GM23248 (cell line): ENCODE data around the gene SEMA4D. TPM values are rescaled to one million over a fixed set of nuclear protein-coding genes. Genes with fewer than 3 reads are reported as not detected.

Experiments
- DNase-seq: peaks from one replicate; pipeline ENCODE4 v3.0.0-alpha.2; 2015
- H2AFZ ChIP-seq: fragments of 200-600 bp; sonication (generic); 2 replicates; pipeline ENCODE4 v1.6.1; 2016; ENCODE audit warnings: antibody characterized with exemption
- H3F3A ChIP-seq: fragments of 200-600 bp; sonication (generic); 2 replicates; pipeline ENCODE4 v1.6.1; 2016; ENCODE audit warnings: mild to moderate bottlenecking, antibody characterized with exemption, mixed run types; ENCODE audit not compliant: insufficient read depth
- H3K27ac ChIP-seq: fragments of 200-600 bp; sonication (generic); 2 replicates; pipeline ENCODE4 v1.5.1; 2016; ENCODE audit warnings: mild to moderate bottlenecking
- H3K27me3 ChIP-seq: fragments of 200-600 bp; sonication (generic); replicated peaks from 2 replicates; pipeline ENCODE4 v1.6.1; 2016; ENCODE audit warnings: mild to moderate bottlenecking; ENCODE audit not compliant: insufficient read depth
- H3K36me3 ChIP-seq: fragments of 200-600 bp; sonication (generic); 2 replicates; pipeline ENCODE4 v1.6.1; 2016; ENCODE audit warnings: low read depth, mild to moderate bottlenecking
- H3K4me1 ChIP-seq: fragments of 200-600 bp; sonication (generic); 2 replicates; pipeline ENCODE4 v1.6.1; 2016; ENCODE audit warnings: mild to moderate bottlenecking; ENCODE audit not compliant: insufficient read depth
- H3K4me2 ChIP-seq: fragments of 200-600 bp; sonication (generic); one replicate; pipeline ENCODE4 v1.6.1; 2016; ENCODE audit warnings: mild to moderate bottlenecking; ENCODE audit not compliant: unreplicated experiment
- H3K4me3 ChIP-seq: fragments of 200-600 bp; sonication (generic); 2 replicates; pipeline ENCODE4 v1.5.1; 2016; ENCODE audit warnings: mild to moderate bottlenecking
- H3K79me2 ChIP-seq: fragments of 200-600 bp; sonication (generic); 2 replicates; pipeline ENCODE4 v1.6.1; 2016; ENCODE audit warnings: mild to moderate bottlenecking; ENCODE audit not compliant: insufficient read depth
- H3K9ac ChIP-seq: fragments of 200-600 bp; sonication (generic); 2 replicates; pipeline ENCODE4 v1.6.1; 2016; ENCODE audit warnings: mild to moderate bottlenecking
- H3K9me2 ChIP-seq: fragments of 200-600 bp; sonication (generic); 2 replicates; pipeline ENCODE4 v1.6.1; 2016; ENCODE audit warnings: mixed run types, mild to moderate bottlenecking, moderate library complexity; ENCODE audit not compliant: insufficient read depth
- H3K9me3 ChIP-seq: fragments of 200-600 bp; sonication (generic); one replicate; pipeline ENCODE4 v1.6.1; 2017; ENCODE audit warnings: low read depth
- H4K20me1 ChIP-seq: fragments of 200-600 bp; sonication (generic); 2 replicates; pipeline ENCODE4 v1.6.0; 2016; ENCODE audit not compliant: insufficient read depth
- EZH2 ChIP-seq: fragments of 200-600 bp; sonication (generic); IDR thresholded peaks from 2 replicates; pipeline ENCODE4 v1.6.1; 2018; ENCODE audit warnings: antibody characterized with exemption, mild to moderate bottlenecking; ENCODE audit not compliant: insufficient read depth, poor library complexity, severe bottlenecking
- EZH2phosphoT487 ChIP-seq: fragments of 200-600 bp; sonication (generic); IDR thresholded peaks from 2 replicates; pipeline ENCODE4 v1.6.1; 2018; ENCODE audit warnings: antibody characterized with exemption, moderate library complexity, mild to moderate bottlenecking, low read depth; ENCODE audit not compliant: insufficient read depth
- WGBS, 2 experiments: methylation state at CpG; one replicate each; pipeline ENCODE4 v1.1.6; 2015 to 2017; ENCODE audit warnings: low lambda C conversion rate in 2 of 2, low coverage in 1 of 2; ENCODE audit errors: missing lambda C conversion rate in 2 of 2; 5-methylcytosine and 5-hydroxymethylcytosine counted together
- in situ Hi-C: fragments of 300-500 bp; cut with MboI; formaldehyde crosslinking; loops from 2 replicates; pipeline ENCODE4 v1.15.0; 2020
- polyA plus RNA-seq: library from polyadenylated mRNA; unstranded; fragments of >200 nt; fragmentation: Nextera tagmentation; extraction: Ambion mirVana; gene quantifications from 2 replicates; pipeline ENCODE4 v1.2.1, GENCODE V29; 2016
- total RNA-seq: library from RNA; depleted of rRNA; stranded (reverse); fragments of >200 nt; shearing (Covaris generic); gene quantifications from 2 replicates; pipeline ENCODE4 v1.2.3, GENCODE V29; 2014

The SEMA4D gene
- total and polyA plus RNA-seq, 2 experiments from 2014 or later: 0.11 TPM

DNA sequence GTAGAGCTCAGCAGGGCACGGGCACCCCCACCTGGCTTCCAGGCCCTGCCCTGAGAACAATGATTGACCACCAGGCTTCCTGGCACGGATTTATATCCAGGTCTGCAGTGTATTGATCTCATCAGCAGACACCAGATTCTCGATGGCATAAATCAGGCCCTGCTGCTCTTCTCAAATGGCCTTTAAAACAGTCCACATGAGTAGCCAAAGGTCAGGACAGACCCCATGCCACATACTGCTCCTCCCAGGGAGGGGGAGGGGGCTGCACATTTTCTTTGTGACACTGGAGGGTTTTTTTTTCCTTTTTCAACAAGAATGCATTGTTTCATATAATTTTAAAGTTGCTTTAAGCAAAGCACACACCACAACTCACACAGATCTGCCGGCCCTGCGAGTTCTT is 85.4 kb downstream of the SEMA4D start:
- H3F3A ChIP-seq: no peaks in the 10 kb centered on the region
- no peaks in the 10 kb centered on the region for H4K20me1 ChIP-seq
- H3K9me2 ChIP-seq: no peaks in the 10 kb centered on the region
- H3K27me3 ChIP-seq: no peaks in the 10 kb centered on the region
- no peak overlapping the region for H3K4me2 ChIP-seq
- H3K9me3 ChIP-seq: no peaks in the 10 kb centered on the region
- TF ChIP-seq EZH2: no peak
- TF ChIP-seq EZH2phosphoT487: no peak
- in situ Hi-C loops: no loop called here
- H3K9ac ChIP-seq: no peak overlapping the region
- no peak overlapping the region for H3K4me3 ChIP-seq
- no peak overlapping the region for H2AFZ ChIP-seq
- WGBS, 2 experiments: 72 to 73% methylated on average over 5 of the region's 5 CpGs
- H3K79me2 ChIP-seq: no peaks in the 10 kb centered on the region
- no peaks in the 10 kb centered on the region for H3K36me3 ChIP-seq
- no peak overlapping the region for H3K27ac ChIP-seq
- no peak for DNase-seq
- no peaks in the 10 kb centered on the region for H3K4me1 ChIP-seq

DNA sequence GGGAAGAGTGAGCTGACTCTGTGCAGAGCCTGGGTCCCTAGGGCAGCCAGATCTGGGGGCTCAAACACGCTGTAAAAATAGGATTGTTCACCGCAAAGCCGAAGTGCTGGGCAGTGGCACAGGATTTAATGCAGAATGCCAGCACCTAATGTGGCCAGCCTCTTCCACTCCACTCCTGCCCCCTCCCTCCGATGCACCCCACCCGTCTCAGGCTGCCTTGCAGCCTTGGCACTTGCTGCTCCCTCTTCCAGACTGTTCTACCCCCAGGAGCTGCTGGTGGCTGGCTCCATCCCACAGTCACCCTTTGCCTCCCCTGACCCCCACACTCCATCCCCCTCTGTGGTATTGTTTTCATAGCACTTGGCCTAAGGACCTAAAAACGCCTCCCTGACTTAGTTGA is 86.2 kb downstream of the SEMA4D start:
- 61 to 77% methylated on average over 6 of the region's 6 CpGs for WGBS, 2 experiments
- no peaks in the 10 kb centered on the region for H3K9me3 ChIP-seq
- no peaks in the 10 kb centered on the region for H3F3A ChIP-seq
- no peak overlapping the region for H3K4me2 ChIP-seq
- no peaks in the 10 kb centered on the region for H3K27me3 ChIP-seq
- H4K20me1 ChIP-seq: no peaks in the 10 kb centered on the region
- H3K4me3 ChIP-seq: no peak overlapping the region
- no peak overlapping the region for H3K9ac ChIP-seq
- no peaks in the 10 kb centered on the region for H3K79me2 ChIP-seq
- DNase-seq: no peak
- H3K9me2 ChIP-seq: no peaks in the 10 kb centered on the region
- no peak for TF ChIP-seq EZH2
- TF ChIP-seq EZH2phosphoT487: no peak
- H3K4me1 ChIP-seq: no peaks in the 10 kb centered on the region
- in situ Hi-C loops: no loop called here
- no peaks in the 10 kb centered on the region for H3K36me3 ChIP-seq
- H3K27ac ChIP-seq: no peak overlapping the region
- no peak overlapping the region for H2AFZ ChIP-seq

DNA sequence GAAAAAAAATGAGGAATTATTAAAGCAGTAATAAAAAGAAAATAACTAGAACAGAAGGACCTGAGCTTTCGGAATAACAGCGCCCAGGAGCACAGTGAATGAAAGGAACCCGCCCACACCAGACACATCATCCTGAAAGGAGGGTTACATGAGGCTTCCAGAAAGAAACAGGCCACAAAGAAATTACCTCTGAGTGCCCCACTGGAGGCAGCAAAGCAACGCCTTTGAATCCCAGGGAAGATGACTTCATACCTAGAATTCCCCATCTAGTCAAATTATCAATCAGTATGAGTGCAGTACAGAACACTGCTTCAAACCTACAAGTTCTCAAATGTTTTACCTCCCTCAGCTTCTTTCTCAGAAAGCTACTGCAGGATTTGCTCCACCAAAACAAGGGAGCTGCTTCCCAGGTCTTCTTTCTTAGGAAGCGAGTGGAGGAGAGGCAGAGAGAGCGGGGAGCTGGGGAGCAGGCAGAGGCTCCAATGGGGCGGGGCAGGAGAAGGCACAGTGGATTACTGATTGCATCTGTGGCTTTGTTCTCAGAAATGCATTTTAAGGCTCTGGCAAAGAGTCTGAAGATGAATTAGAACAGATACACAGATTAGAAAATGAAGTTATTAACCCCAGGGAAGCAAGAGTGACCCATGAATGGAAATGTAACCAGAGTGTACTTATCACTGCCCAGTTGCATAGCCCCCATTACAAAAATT is 87.1 kb downstream of the SEMA4D start:
- TF ChIP-seq EZH2phosphoT487 (no peak), EZH2 (no peak)
- 71 to 83% methylated on average over 7 of the region's 7 CpGs for WGBS, 2 experiments
- in situ Hi-C loops: no loop called here

DNA sequence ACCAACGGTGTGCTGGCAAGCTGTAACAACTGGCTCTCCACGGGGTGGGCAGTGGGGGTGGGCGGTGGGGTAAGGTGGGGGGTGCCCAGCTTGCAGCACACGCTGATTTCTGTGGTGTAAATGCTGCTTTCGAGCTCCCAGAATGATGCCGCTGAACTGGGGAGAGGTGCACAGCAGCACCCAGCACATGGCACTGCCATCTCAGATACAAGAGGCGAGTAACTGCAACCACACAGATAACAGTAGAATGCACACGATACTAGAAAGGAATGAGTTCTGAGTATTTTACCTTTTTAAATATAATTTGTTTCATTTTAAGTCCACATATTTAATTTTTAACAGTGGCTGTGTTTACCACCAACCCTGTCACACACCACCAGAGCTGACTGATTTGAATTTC is 87.9 kb downstream of the SEMA4D start:
- H3K4me1 ChIP-seq: no peaks in the 10 kb centered on the region
- in situ Hi-C loops: no loop called here
- WGBS, 2 experiments: 67 to 71% methylated on average over 6 to 8 of the region's 8 CpGs

More for the DNA sequence above, 87.1 kb downstream of the SEMA4D start:
- H3K4me2 ChIP-seq: no peak overlapping the region
- H3K9ac ChIP-seq: no peak overlapping the region
- H3K4me3 ChIP-seq: no peak overlapping the region
- H3K9me3 ChIP-seq: no peaks in the 10 kb centered on the region
- no peaks in the 10 kb centered on the region for H3K79me2 ChIP-seq
- no peaks in the 10 kb centered on the region for H4K20me1 ChIP-seq
- H3K36me3 ChIP-seq: no peaks in the 10 kb centered on the region
- DNase-seq: peak; percentile 17
- H3K9me2 ChIP-seq: no peaks in the 10 kb centered on the region
- no peak overlapping the region for H2AFZ ChIP-seq
- H3K27me3 ChIP-seq: no peaks in the 10 kb centered on the region
- H3F3A ChIP-seq: no peaks in the 10 kb centered on the region
- no peaks in the 10 kb centered on the region for H3K4me1 ChIP-seq
- H3K27ac ChIP-seq: no peak overlapping the region

DNA sequence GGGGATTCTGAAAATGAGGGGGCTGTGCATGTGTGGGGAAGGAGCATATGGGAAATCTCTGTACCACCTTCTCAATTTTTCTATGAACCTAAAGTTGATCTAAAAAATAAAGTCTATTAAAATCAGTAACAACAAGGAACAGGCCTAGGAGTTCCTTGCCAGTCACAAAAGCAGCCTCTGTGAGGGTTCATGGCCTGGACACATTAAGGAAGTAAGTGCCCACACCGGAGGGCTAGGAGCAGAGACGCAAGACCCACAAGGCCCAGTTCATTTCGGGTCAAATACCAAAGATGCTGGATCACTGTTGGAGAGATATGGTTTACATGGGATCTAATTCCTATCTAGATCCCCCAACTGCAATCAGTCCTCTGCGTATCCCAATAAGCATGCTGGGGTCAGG is 88.4 kb downstream of the SEMA4D start:
- Histone ChIP-seq H3K36me3 (no peaks in the 10 kb centered on the region), H3K9me2 (no peaks in the 10 kb centered on the region), H3K27ac (no peak overlapping the region), H3K4me1 (no peaks in the 10 kb centered on the region), H3K9ac (no peak overlapping the region), H3K27me3 (no peaks in the 10 kb centered on the region), H4K20me1 (no peaks in the 10 kb centered on the region), H3K9me3 (no peaks in the 10 kb centered on the region), H2AFZ (no peak overlapping the region), H3K79me2 (no peaks in the 10 kb centered on the region), H3K4me3 (no peak overlapping the region), H3K4me2 (no peak overlapping the region), H3F3A (no peaks in the 10 kb centered on the region)
- in situ Hi-C loops: no loop called here
- DNase-seq: no peak
- 73 to 80% methylated on average over 4 of the region's 4 CpGs for WGBS, 2 experiments
- TF ChIP-seq EZH2 (no peak), EZH2phosphoT487 (no peak)

More for the DNA sequence above, 87.9 kb downstream of the SEMA4D start:
- no peaks in the 10 kb centered on the region for H3F3A ChIP-seq
- no peaks in the 10 kb centered on the region for H3K27me3 ChIP-seq
- no peak for DNase-seq
- H3K36me3 ChIP-seq: no peaks in the 10 kb centered on the region
- TF ChIP-seq EZH2phosphoT487 (no peak), EZH2 (no peak)
- no peak overlapping the region for H3K9ac ChIP-seq
- no peak overlapping the region for H3K27ac ChIP-seq
- H2AFZ ChIP-seq: no peak overlapping the region
- no peaks in the 10 kb centered on the region for H3K79me2 ChIP-seq
- H3K4me2 ChIP-seq: no peak overlapping the region
- H3K9me3 ChIP-seq: no peaks in the 10 kb centered on the region
- no peaks in the 10 kb centered on the region for H3K9me2 ChIP-seq
- no peaks in the 10 kb centered on the region for H4K20me1 ChIP-seq
- H3K4me3 ChIP-seq: no peak overlapping the region
